Caco-2 (cell line): Measurements from ENCODE around the gene PCGF1. TPM values are rescaled to one million over a fixed set of nuclear protein-coding genes. Genes with fewer than 3 reads are reported as not detected.

Experiments
- BruUV-seq: library from RNA; stranded (reverse); fragments of 400-500 nt; replicated peaks from 2 replicates; lab custom pipeline; 2021; lab: Mats Ljungman, UMichigan
- CTCF ChIA-PET: fragments of 300-600 bp; sonication (Branson Sonifier 250); formaldehyde crosslinking; loops from one replicate; lab custom pipeline; 2022; ENCODE audit warnings: antibody characterized with exemption; lab: Charles Lee
- POLR2A ChIA-PET: fragments of 300-600 bp; sonication (Branson Sonifier 250); formaldehyde crosslinking; loops from one replicate; lab custom pipeline; 2022; ENCODE audit warnings: antibody characterized with exemption; lab: Charles Lee
- DNase-seq, 2 experiments: peaks; one replicate each; pipeline versions ENCODE4 v3.0.0 to v3.0.0-alpha.2; 2020 to 2022
- H3K27me3 ChIP-seq: replicated peaks from 2 replicates; pipeline ENCODE4 v1.6.0; 2011; ENCODE audit warnings: low read length; ENCODE audit not compliant: control insufficient read depth, insufficient read depth
- H3K36me3 ChIP-seq: 2 replicates; pipeline ENCODE4 v1.5.1; 2011; ENCODE audit warnings: low read length; ENCODE audit not compliant: control insufficient read depth, insufficient read depth
- H3K4me1 ChIP-seq: fragments of 250-450 bp; sonication (Bioruptor Pico); 2 replicates; pipeline ENCODE4 v1.5.1; 2020; ENCODE audit warnings: mild to moderate bottlenecking
- H3K4me3 ChIP-seq: 2 replicates; pipeline ENCODE4 v1.5.1; 2011; ENCODE audit warnings: low read depth, mild to moderate bottlenecking, control low read depth, low read length
- H3K9me3 ChIP-seq: fragments of 250-450 bp; sonication (Bioruptor Pico); 2 replicates; pipeline ENCODE4 v1.5.1; 2020; ENCODE audit warnings: mild to moderate bottlenecking, moderate library complexity
- H3K27ac Mint-ChIP-seq: one replicate; pipeline ENCODE4 v1.8.0; 2022; ENCODE audit warnings: mixed read lengths; ENCODE audit not compliant: unreplicated experiment
- H3K27me3 Mint-ChIP-seq: one replicate; pipeline ENCODE4 v1.8.0; 2022; ENCODE audit warnings: mixed read lengths; ENCODE audit not compliant: insufficient read depth, unreplicated experiment
- H3K36me3 Mint-ChIP-seq: one replicate; pipeline ENCODE4 v1.8.0; 2022; ENCODE audit warnings: mild to moderate bottlenecking, mixed read lengths; ENCODE audit not compliant: insufficient read depth, unreplicated experiment
- H3K4me1 Mint-ChIP-seq: one replicate; pipeline ENCODE4 v1.8.0; 2022; ENCODE audit warnings: low read depth, mixed read lengths; ENCODE audit not compliant: unreplicated experiment
- H3K4me3 Mint-ChIP-seq: one replicate; pipeline ENCODE4 v1.8.0; 2022; ENCODE audit warnings: mild to moderate bottlenecking, moderate library complexity, mixed read lengths; ENCODE audit not compliant: unreplicated experiment
- H3K9me3 Mint-ChIP-seq: one replicate; pipeline ENCODE4 v1.8.0; 2022; ENCODE audit warnings: mixed read lengths; ENCODE audit not compliant: unreplicated experiment
- CTCF ChIP-seq, 2 experiments: fragments of 200-600 bp in 1 of 2; IDR thresholded peaks; 1 replicate in 1 of 2; 2 replicates in 1 of 2; pipeline versions ENCODE4 v1.5.1 to v1.8.0; 2011 to 2022; ENCODE audit warnings: antibody characterized with exemption in 1 of 2, control low read depth in 1 of 2, inconsistent platforms in 1 of 2, low read depth in 1 of 2, low read length in 1 of 2, mild to moderate bottlenecking in 1 of 2, moderate library complexity in 1 of 2; ENCODE audit not compliant: insufficient read depth in 1 of 2, severe bottlenecking in 1 of 2, unreplicated experiment in 1 of 2
- intact Hi-C: fragments of 100-400 bp; cut with micrococcal nuclease; formaldehyde crosslinking; loops from one replicate; pipeline ENCODE4 v1.10.0; 2022; ENCODE audit not compliant: unreplicated experiment
- total RNA-seq: library from RNA; stranded (reverse); gene quantifications from 2 replicates; pipeline ENCODE4 v1.2.3, GENCODE V29; 2022

The PCGF1 gene
- total RNA-seq, 1 experiment from 2014 or later: 29.7 TPM

- POLR2A ChIA-PET: no interaction called here
- intact Hi-C loops: no loop called here
These were observed 15.6 kb downstream of the PCGF1 start for GRCh38 chr2:74491648-74492544.

GRCh38 chr2:74489906-74490305 is 17.6 kb downstream of the PCGF1 start:
- no TSS peak for BruUV-seq
- Histone ChIP-seq H3K27me3 (no peaks in the 10 kb centered on the region), H3K9me3 (no peaks in the 10 kb centered on the region), H3K4me1 (peaks cover 37% of the 10 kb centered on the region), H3K4me3 (no peak overlapping the region), H3K36me3 (peaks cover 2% of the 10 kb centered on the region; the same call in 1 of the 2 replicates)
- ChIA-PET CTCF (interaction anchor here (1.1 to 2.0 kb wide), 4 partner anchors 9 to 49 kb away, joined by 3 to 9 read pairs (median 5); partner anchors contain the start of genes LBX2 and PCGF1), POLR2A (interaction anchor here (0.7 to 2.0 kb wide), 4 partner anchors 12 to 89 kb away, joined by 3 to 17 read pairs (median 6); partner anchors contain the start of genes LBX2 and MRPL53)
- no peak for TF ChIP-seq CTCF (IDR thresholded peaks at IDR 0.05; ENCODE audit: insufficient read depth in 1 of 2, low read depth in 1 of 2, low read length in 1 of 2, severe bottlenecking in 1 of 2, unreplicated experiment in 1 of 2)
- H3K4me1 Mint-ChIP-seq: peaks cover 22% of the 10 kb centered on the region
- H3K9me3 Mint-ChIP-seq: no peaks in the 10 kb centered on the region
- DNase-seq: no peak
- intact Hi-C loops: loop anchor here (1.0 kb wide), 2 partner anchors 8 to 12 kb away; no protein-coding TSS in a partner anchor
- peaks cover 41% of the 10 kb centered on the region for H3K36me3 Mint-ChIP-seq
- H3K27me3 Mint-ChIP-seq: no peaks in the 10 kb centered on the region
- H3K4me3 Mint-ChIP-seq: no peak overlapping the region
- H3K27ac Mint-ChIP-seq: peak overlapping the region; percentile 39

More at GRCh38 chr2:74491648-74492544, 15.6 kb downstream of the PCGF1 start:
- Histone ChIP-seq H3K4me1 (peaks cover 37% of the 10 kb centered on the region), H3K9me3 (no peaks in the 10 kb centered on the region), H3K36me3 (peaks cover 3% of the 10 kb centered on the region; the same call in 1 of the 2 replicates), H3K4me3 (no peak overlapping the region), H3K27me3 (no peaks in the 10 kb centered on the region)
- BruUV-seq: no TSS peak
- Mint-ChIP-seq H3K4me3 (no peak overlapping the region), H3K36me3 (peaks cover 31% of the 10 kb centered on the region), H3K4me1 (peaks cover 13% of the 10 kb centered on the region), H3K9me3 (no peaks in the 10 kb centered on the region), H3K27me3 (no peaks in the 10 kb centered on the region), H3K27ac (no peak overlapping the region)
- DNase-seq: no peak
- TF ChIP-seq CTCF (IDR thresholded peaks at IDR 0.05; ENCODE audit: insufficient read depth in 1 of 2, low read depth in 1 of 2, low read length in 1 of 2, severe bottlenecking in 1 of 2, unreplicated experiment in 1 of 2): no peak
- CTCF ChIA-PET: no interaction called here
